Neural progenitor cell (in vitro differentiated cells): ENCODE results near the gene INPP5K. TPM values are rescaled to one million over a fixed set of nuclear protein-coding genes. Genes with fewer than 3 reads are reported as not detected.
"Not testable (repeated sequence)": the region's sequence is repeated elsewhere in the genome, so short reads cannot be mapped to it uniquely, and the experiment has no call there.

Experiments used
- DNase-seq: peaks from one replicate; pipeline ENCODE4 v3.0.0-alpha.2; 2016; ENCODE audit warnings: low spot score
- H2AFZ ChIP-seq: fragments of 200-600 bp; sonication (generic); replicated peaks from 2 replicates; pipeline ENCODE4 v1.6.1; 2016; ENCODE audit warnings: antibody characterized with exemption
- H3F3A ChIP-seq: fragments of 200-600 bp; sonication (generic); 2 replicates; pipeline ENCODE4 v1.6.1; 2016; ENCODE audit warnings: antibody characterized with exemption, low read depth
- H3K27ac ChIP-seq: fragments of 200-600 bp; sonication (generic); 2 replicates; pipeline ENCODE4 v1.5.1; 2016; ENCODE audit warnings: mild to moderate bottlenecking
- H3K27me3 ChIP-seq: fragments of 200-600 bp; sonication (generic); 2 replicates; pipeline ENCODE4 v1.6.1; 2016; ENCODE audit warnings: mild to moderate bottlenecking, moderate library complexity
- H3K36me3 ChIP-seq: fragments of 200-600 bp; sonication (generic); 2 replicates; pipeline ENCODE4 v1.5.1; 2016
- H3K4me1 ChIP-seq: fragments of 200-600 bp; sonication (generic); 2 replicates; pipeline ENCODE4 v1.6.1; 2016; ENCODE audit warnings: mixed run types
- H3K4me2 ChIP-seq: fragments of 200-600 bp; sonication (generic); 2 replicates; pipeline ENCODE4 v1.6.1; 2016
- H3K4me3 ChIP-seq: fragments of 200-600 bp; sonication (generic); 2 replicates; pipeline ENCODE4 v1.5.1; 2016
- H3K79me2 ChIP-seq: fragments of 200-600 bp; sonication (generic); 2 replicates; pipeline ENCODE4 v1.6.1; 2016; ENCODE audit warnings: low read depth
- H3K9ac ChIP-seq: fragments of 200-600 bp; sonication (generic); 2 replicates; pipeline ENCODE4 v1.6.1; 2016
- H3K9me3 ChIP-seq: fragments of 200-600 bp; sonication (generic); 2 replicates; pipeline ENCODE4 v1.5.1; 2016; ENCODE audit warnings: low read depth
- H4K20me1 ChIP-seq: fragments of 200-600 bp; sonication (generic); 2 replicates; pipeline ENCODE4 v1.6.1; 2016; ENCODE audit warnings: low read depth
- H3K27ac Mint-ChIP-seq: 3 replicates; pipeline ENCODE4 v1.8.0; 2021; ENCODE audit warnings: mixed read lengths
- H3K27me3 Mint-ChIP-seq: 2 replicates; pipeline ENCODE4 v1.8.0; 2022; ENCODE audit warnings: low read depth, mild to moderate bottlenecking, inconsistent platforms, moderate library complexity, mixed read lengths; ENCODE audit not compliant: insufficient read depth
- H3K36me3 Mint-ChIP-seq: 3 replicates; pipeline ENCODE4 v1.8.0; 2021; ENCODE audit warnings: mixed read lengths
- H3K4me1 Mint-ChIP-seq: 3 replicates; pipeline ENCODE4 v1.8.0; 2021; ENCODE audit warnings: mixed read lengths
- H3K4me3 Mint-ChIP-seq: 3 replicates; pipeline ENCODE4 v1.8.0; 2021; ENCODE audit warnings: mild to moderate bottlenecking, moderate library complexity, mixed read lengths
- H3K9me3 Mint-ChIP-seq: 3 replicates; pipeline ENCODE4 v1.8.0; 2020; ENCODE audit warnings: mixed read lengths
- EZH2 ChIP-seq: fragments of 200-600 bp; sonication (generic); IDR thresholded peaks from 2 replicates; pipeline ENCODE4 v1.6.1; 2017; ENCODE audit warnings: antibody characterized with exemption, mild to moderate bottlenecking, moderate library complexity
- EZH2phosphoT487 ChIP-seq: fragments of 200-600 bp; sonication (generic); IDR thresholded peaks from 2 replicates; pipeline ENCODE4 v1.6.1; 2017; ENCODE audit warnings: antibody characterized with exemption
- total RNA-seq: library from RNA; depleted of rRNA; stranded (reverse); fragments of >200 nt; gene quantifications from 2 replicates; pipeline ENCODE4 v1.2.3, GENCODE V29; 2015; ENCODE audit warnings: low replicate concordance
- TF ChIP-seq, protein P1 (sequence below): fragments of 200-600 bp; sonication (generic); IDR thresholded peaks from 2 replicates; pipeline ENCODE4 v1.5.1; 2017; ENCODE audit warnings: antibody characterized with exemption, mild to moderate bottlenecking

The INPP5K gene
- total RNA-seq, 1 donor from 2014 or later, result 11.7 TPM

DNA sequence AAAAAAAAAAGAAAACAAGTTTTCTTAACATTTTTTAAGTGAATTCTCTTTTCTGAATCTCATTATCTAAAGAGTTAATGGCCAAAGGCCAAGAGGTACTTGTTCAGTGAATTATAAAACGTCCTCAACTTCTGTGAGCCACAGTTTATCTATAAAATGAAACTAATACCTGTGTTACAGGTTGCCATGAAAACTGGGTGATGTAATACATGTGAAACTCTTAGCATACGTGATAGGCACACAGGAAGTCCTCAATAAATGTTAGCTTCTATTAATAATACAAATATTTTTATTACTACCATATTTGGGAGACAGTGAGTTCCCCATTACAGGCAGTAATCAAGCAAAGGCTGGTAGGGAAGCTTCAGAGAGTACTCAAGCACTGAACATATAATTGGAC, 13.5 kb upstream of the INPP5K start:
- Histone ChIP-seq H3K9ac (no peak overlapping the region), H3K27ac (no peak overlapping the region), H3K36me3 (peaks cover 4% of the 10 kb centered on the region), H3K4me1 (no peaks in the 10 kb centered on the region), H3F3A (no peaks in the 10 kb centered on the region), H3K4me2 (no peak overlapping the region), H3K9me3 (no peaks in the 10 kb centered on the region), H3K27me3 (no peaks in the 10 kb centered on the region), H3K4me3 (no peak overlapping the region), H3K79me2 (no peaks in the 10 kb centered on the region), H2AFZ (no peak overlapping the region), H4K20me1 (no peaks in the 10 kb centered on the region)
- no peak for DNase-seq
- H3K4me1 Mint-ChIP-seq, result no peaks in the 10 kb centered on the region
- peaks cover 15% of the 10 kb centered on the region for H3K36me3 Mint-ChIP-seq
- H3K27ac Mint-ChIP-seq, result no peak overlapping the region
- no peaks in the 10 kb centered on the region for H3K9me3 Mint-ChIP-seq
- no peak overlapping the region for H3K4me3 Mint-ChIP-seq
- TF ChIP-seq, protein P1, sequence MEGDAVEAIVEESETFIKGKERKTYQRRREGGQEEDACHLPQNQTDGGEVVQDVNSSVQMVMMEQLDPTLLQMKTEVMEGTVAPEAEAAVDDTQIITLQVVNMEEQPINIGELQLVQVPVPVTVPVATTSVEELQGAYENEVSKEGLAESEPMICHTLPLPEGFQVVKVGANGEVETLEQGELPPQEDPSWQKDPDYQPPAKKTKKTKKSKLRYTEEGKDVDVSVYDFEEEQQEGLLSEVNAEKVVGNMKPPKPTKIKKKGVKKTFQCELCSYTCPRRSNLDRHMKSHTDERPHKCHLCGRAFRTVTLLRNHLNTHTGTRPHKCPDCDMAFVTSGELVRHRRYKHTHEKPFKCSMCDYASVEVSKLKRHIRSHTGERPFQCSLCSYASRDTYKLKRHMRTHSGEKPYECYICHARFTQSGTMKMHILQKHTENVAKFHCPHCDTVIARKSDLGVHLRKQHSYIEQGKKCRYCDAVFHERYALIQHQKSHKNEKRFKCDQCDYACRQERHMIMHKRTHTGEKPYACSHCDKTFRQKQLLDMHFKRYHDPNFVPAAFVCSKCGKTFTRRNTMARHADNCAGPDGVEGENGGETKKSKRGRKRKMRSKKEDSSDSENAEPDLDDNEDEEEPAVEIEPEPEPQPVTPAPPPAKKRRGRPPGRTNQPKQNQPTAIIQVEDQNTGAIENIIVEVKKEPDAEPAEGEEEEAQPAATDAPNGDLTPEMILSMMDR, result no peak
- TF ChIP-seq EZH2phosphoT487, result no peak
- no peak for TF ChIP-seq EZH2
- H3K27me3 Mint-ChIP-seq, result no peaks in the 10 kb centered on the region

DNA sequence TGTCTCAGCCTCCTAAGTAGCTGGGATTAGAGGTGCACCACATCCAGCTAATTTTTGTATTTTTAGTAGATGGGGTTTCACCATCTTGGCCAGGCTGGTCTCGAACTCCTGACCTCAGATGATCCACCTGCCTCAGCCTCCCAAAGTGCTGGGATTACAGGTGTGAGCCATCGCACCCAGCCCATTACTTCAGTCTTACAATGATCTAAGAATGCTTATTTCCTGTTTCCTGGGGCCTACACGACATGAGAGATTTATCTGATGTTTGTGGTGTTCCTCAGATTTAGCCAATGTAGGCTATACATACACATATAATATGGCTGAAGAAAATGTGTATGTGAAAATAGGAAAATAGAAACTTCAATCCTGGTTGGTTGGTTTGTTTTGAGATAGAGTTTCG, 10.5 kb upstream of the INPP5K start:
- not testable (repeated sequence) for H3K4me2 ChIP-seq, H3K27me3 Mint-ChIP-seq, H3K4me3 Mint-ChIP-seq, H3K36me3 ChIP-seq, H3K9ac ChIP-seq, H3K79me2 ChIP-seq, H3K27ac ChIP-seq, H3K27me3 ChIP-seq, H3K27ac Mint-ChIP-seq, H3K4me1 ChIP-seq, DNase-seq, H3F3A ChIP-seq, H4K20me1 ChIP-seq, H3K9me3 ChIP-seq, H3K4me1 Mint-ChIP-seq, H3K4me3 ChIP-seq, H2AFZ ChIP-seq, H3K9me3 Mint-ChIP-seq, H3K36me3 Mint-ChIP-seq

DNA sequence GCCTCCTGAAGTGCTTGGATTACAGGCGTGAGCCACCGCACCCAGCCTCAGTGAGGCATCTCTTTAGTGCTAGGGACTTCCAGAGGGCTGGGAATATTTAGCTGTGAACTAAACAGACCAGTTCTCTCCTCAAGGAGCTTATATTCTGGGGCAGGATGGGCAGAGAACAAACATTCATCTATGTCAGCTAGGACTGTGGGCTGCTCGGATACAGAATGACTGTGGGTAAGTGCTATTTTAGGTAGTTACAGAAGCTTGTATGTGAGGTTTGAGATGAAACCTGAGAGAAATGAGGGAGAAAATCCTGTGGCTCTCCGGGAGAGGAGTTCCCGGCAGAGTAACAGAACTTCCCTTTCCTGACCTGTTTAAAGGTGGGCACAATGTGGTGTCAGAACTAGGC, 6.2 kb upstream of the INPP5K start:
- Histone ChIP-seq H3K9me3 (no peaks in the 10 kb centered on the region), H3K27me3 (no peaks in the 10 kb centered on the region), H3K4me3 (no peak overlapping the region), H2AFZ (no peak overlapping the region), H4K20me1 (no peaks in the 10 kb centered on the region), H3K4me1 (peaks cover 2% of the 10 kb centered on the region), H3K27ac (no peak overlapping the region), H3F3A (peaks cover 27% of the 10 kb centered on the region), H3K4me2 (no peak overlapping the region), H3K9ac (no peak overlapping the region), H3K79me2 (peaks cover 8% of the 10 kb centered on the region), H3K36me3 (no peaks in the 10 kb centered on the region)
- Mint-ChIP-seq H3K4me1 (peaks cover 2% of the 10 kb centered on the region), H3K27ac (no peak overlapping the region), H3K4me3 (no peak overlapping the region), H3K27me3 (no peaks in the 10 kb centered on the region), H3K36me3 (peaks cover 8% of the 10 kb centered on the region), H3K9me3 (no peaks in the 10 kb centered on the region)
- no peak for TF ChIP-seq EZH2
- TF ChIP-seq, protein P1, result no peak
- TF ChIP-seq EZH2phosphoT487, result no peak
- no peak for DNase-seq

DNA sequence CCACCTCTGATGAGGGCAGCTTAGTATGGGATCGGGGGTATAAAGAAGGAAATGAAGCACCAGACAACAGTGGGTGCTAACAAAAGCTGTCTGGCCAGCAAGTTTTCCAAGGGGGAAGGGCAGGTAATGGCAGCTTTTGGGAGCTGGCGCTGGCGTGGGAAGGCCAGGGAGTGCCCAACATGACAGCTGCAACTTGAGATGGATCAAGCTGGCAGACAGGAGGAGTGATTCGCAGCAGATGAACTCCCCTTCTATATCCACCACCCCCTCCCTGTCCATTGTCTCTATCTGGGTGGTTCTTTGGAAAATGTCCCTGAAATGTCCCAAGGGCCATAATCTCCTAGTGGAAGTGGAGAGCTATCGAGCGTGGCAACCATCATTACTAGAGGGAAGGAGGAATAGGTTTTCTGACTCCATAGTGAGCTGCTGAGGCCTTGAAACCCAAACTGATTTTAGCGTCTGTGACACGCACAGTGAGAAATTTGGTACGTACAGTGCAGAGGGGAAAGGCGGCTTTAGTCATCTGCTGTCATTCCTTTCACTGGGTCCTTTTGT, 4.8 kb upstream of the INPP5K start:
- Histone ChIP-seq H3K4me2 (no peak overlapping the region), H3K9ac (no peak overlapping the region), H4K20me1 (no peaks in the 10 kb centered on the region), H3K79me2 (peaks cover 16% of the 10 kb centered on the region), H3K4me3 (no peak overlapping the region), H3K9me3 (no peaks in the 10 kb centered on the region), H3F3A (peaks cover 33% of the 10 kb centered on the region), H3K27ac (no peak overlapping the region), H3K27me3 (no peaks in the 10 kb centered on the region), H3K4me1 (peaks cover 5% of the 10 kb centered on the region), H2AFZ (no peak overlapping the region), H3K36me3 (no peaks in the 10 kb centered on the region)
- Mint-ChIP-seq H3K27ac (no peak overlapping the region), H3K27me3 (no peaks in the 10 kb centered on the region), H3K36me3 (peaks cover 8% of the 10 kb centered on the region), H3K4me3 (no peak overlapping the region), H3K4me1 (peaks cover 5% of the 10 kb centered on the region), H3K9me3 (no peaks in the 10 kb centered on the region)
- no peak for DNase-seq
- TF ChIP-seq, protein P1, result no peak
- TF ChIP-seq EZH2 (no peak), EZH2phosphoT487 (no peak)
